A673 (cell line): ENCODE results near the gene HAUS1. TPM values are rescaled to one million over a fixed set of nuclear protein-coding genes. Genes with fewer than 3 reads are reported as not detected.
A peak's percentile ranks its signal among the peaks of the same experiment; 100 is the strongest.

Source experiments
- BruUV-seq: library from RNA; stranded (reverse); fragments of 400-500 nt; replicated peaks from 2 replicates; lab custom pipeline; 2021; lab: Mats Ljungman, UMichigan
- CTCF ChIA-PET: fragments of 300-600 bp; sonication (Branson Sonifier 250); formaldehyde crosslinking; loops from one replicate; lab custom pipeline; 2022; ENCODE audit warnings: antibody characterized with exemption; lab: Charles Lee
- POLR2A ChIA-PET: fragments of 300-600 bp; sonication (Branson Sonifier 250); formaldehyde crosslinking; loops from one replicate; lab custom pipeline; 2022; ENCODE audit warnings: antibody characterized with exemption; ENCODE audit not compliant: low non-redundant PET; lab: Charles Lee
- DNase-seq: peaks from one replicate; pipeline ENCODE4 v3.0.0-alpha.2; 2015; ENCODE audit warnings: low spot score
- H3K27ac ChIP-seq: fragments of 200-600 bp; sonication (generic); 2 replicates; pipeline ENCODE4 v1.5.1; 2016; ENCODE audit warnings: mixed run types, low read depth, mild to moderate bottlenecking, mixed read lengths, antibody characterized with exemption, low read length; ENCODE audit not compliant: poor library complexity, severe bottlenecking
- H3K27me3 ChIP-seq: fragments of 200-600 bp; sonication (generic); replicated peaks from 2 replicates; pipeline ENCODE4 v1.6.1; 2017; ENCODE audit warnings: mixed run types, low read depth, mild to moderate bottlenecking, mixed read lengths, antibody characterized with exemption, low read length; ENCODE audit not compliant: insufficient read depth, poor library complexity
- H3K36me3 ChIP-seq: fragments of 200-600 bp; sonication (generic); 2 replicates; pipeline ENCODE4 v1.6.1; 2016; ENCODE audit warnings: mixed run types, mild to moderate bottlenecking, mixed read lengths, antibody characterized with exemption, low read length; ENCODE audit not compliant: insufficient read depth, poor library complexity, severe bottlenecking
- H3K4me1 ChIP-seq: fragments of 200-600 bp; sonication (generic); 2 replicates; pipeline ENCODE4 v1.6.1; 2017; ENCODE audit warnings: mixed run types, mild to moderate bottlenecking, mixed read lengths, antibody characterized with exemption, low read length; ENCODE audit not compliant: insufficient read depth, poor library complexity, severe bottlenecking
- H3K4me3 ChIP-seq: fragments of 200-600 bp; sonication (generic); 2 replicates; pipeline ENCODE4 v1.5.1; 2016; ENCODE audit warnings: low read depth, mixed run types, mild to moderate bottlenecking, mixed read lengths, low read length; ENCODE audit not compliant: poor library complexity, severe bottlenecking
- H3K9me3 ChIP-seq: fragments of 200-600 bp; sonication (generic); 2 replicates; pipeline ENCODE4 v1.6.1; 2016; ENCODE audit warnings: mixed run types, low read depth, mild to moderate bottlenecking, mixed read lengths, antibody characterized with exemption, low read length; ENCODE audit not compliant: poor library complexity, severe bottlenecking
- CTCF ChIP-seq: fragments of 300-800, 200-600 bp; sonication (generic); conservative IDR thresholded peaks from 2 replicates; pipeline ENCODE4 v1.5.1; 2017; ENCODE audit warnings: low read depth, mild to moderate bottlenecking, antibody characterized with exemption, low read length, moderate library complexity, mixed read lengths
- EZH2 ChIP-seq: fragments of 200-600 bp; sonication (generic); IDR thresholded peaks from 2 replicates; pipeline ENCODE4 v1.6.1; 2017; ENCODE audit warnings: borderline replicate concordance, low read depth, mild to moderate bottlenecking, mixed read lengths, antibody characterized with exemption, low read length; ENCODE audit not compliant: poor library complexity, severe bottlenecking
- intact Hi-C: fragments of 100-400 bp; cut with micrococcal nuclease; formaldehyde crosslinking; loops from one replicate; pipeline ENCODE4 v1.10.0; 2022; ENCODE audit not compliant: unreplicated experiment
- total RNA-seq: library from RNA; stranded (reverse); gene quantifications from 2 replicates; pipeline ENCODE4 v1.2.3, GENCODE V29; 2021

The HAUS1 gene
- total RNA-seq, 1 experiment from 2014 or later = 76.9 TPM

- no peak overlapping the region for H3K4me3 ChIP-seq
- no peaks in the 10 kb centered on the region for H3K36me3 ChIP-seq
- H3K4me1 ChIP-seq = no peaks in the 10 kb centered on the region
- POLR2A ChIA-PET = interaction anchor here (1.0 kb wide), 1 partner anchor 517 kb away, joined by 7 read pairs; no protein-coding TSS in a partner anchor
- intact Hi-C loops = no loop called here
- no TSS peak for BruUV-seq
- CTCF ChIA-PET = interaction anchor here (1.1 kb wide), 1 partner anchor 517 kb away, joined by 3 read pairs; no protein-coding TSS in a partner anchor
- no peaks in the 10 kb centered on the region for H3K9me3 ChIP-seq
- no peaks in the 10 kb centered on the region for H3K27me3 ChIP-seq
- no peak for TF ChIP-seq CTCF
- TF ChIP-seq EZH2 = no peak
- no peak for DNase-seq
- H3K27ac ChIP-seq = no peak overlapping the region
These were observed 37.0 kb downstream of the HAUS1 start for GRCh38 chr18:46141199-46141598.

GRCh38 chr18:46148810-46149209 lies 44.6 kb downstream of the HAUS1 start:
- POLR2A ChIA-PET = no interaction called here
- Histone ChIP-seq H3K4me3 (no peak overlapping the region), H3K27ac (no peak overlapping the region), H3K9me3 (no peaks in the 10 kb centered on the region), H3K27me3 (no peaks in the 10 kb centered on the region), H3K36me3 (no peaks in the 10 kb centered on the region), H3K4me1 (no peaks in the 10 kb centered on the region)
- BruUV-seq = no TSS peak
- DNase-seq = peak; percentile 73
- no peak for TF ChIP-seq EZH2
- TF ChIP-seq CTCF = peak; percentile 74
- CTCF ChIA-PET = interaction anchor here (0.6 to 3.6 kb wide), 5 partner anchors 24 to 509 kb away, joined by 3 to 19 read pairs (median 5); a partner anchor contains a TSS
- intact Hi-C loops = loop anchor here (1.0 to 5.0 kb wide), 2 partner anchors 333 to 509 kb away; no protein-coding TSS in a partner anchor

GRCh38 chr18:46152436-46152807 lies 48.2 kb downstream of the HAUS1 start:
- intact Hi-C loops = loop anchor here (2.0 kb wide), 1 partner anchor 60 kb away; no protein-coding TSS in a partner anchor
- ChIA-PET POLR2A (no interaction called here), CTCF (no interaction called here)
- no peak overlapping the region for H3K27ac ChIP-seq
- H3K27me3 ChIP-seq = no peaks in the 10 kb centered on the region
- H3K4me3 ChIP-seq = no peak overlapping the region
- no peak for DNase-seq
- no TSS peak for BruUV-seq
- H3K4me1 ChIP-seq = no peaks in the 10 kb centered on the region
- no peak for TF ChIP-seq CTCF
- no peak for TF ChIP-seq EZH2
- no peaks in the 10 kb centered on the region for H3K36me3 ChIP-seq
- no peaks in the 10 kb centered on the region for H3K9me3 ChIP-seq
